COR-L47 (cell line): Measurements from ENCODE around the gene SLC13A3.

ENCODE experiments used
- DNase-seq: peaks from one replicate; lab custom pipeline; 2025; lab: John Stamatoyannopoulos, UW

The SLC13A3 gene

GRCh38 chr20:46575937-46576461, 75.3 kb downstream of the SLC13A3 start:
- DNase-seq = no peak

GRCh38 chr20:46575394-46575793, 75.9 kb downstream of the SLC13A3 start:
- DNase-seq = no peak

GRCh38 chr20:46573788-46574584, 77.3 kb downstream of the SLC13A3 start:
- DNase-seq = no peak

- no peak for DNase-seq
Measured at GRCh38 chr20:46573234-46573633, 78.0 kb downstream of the SLC13A3 start.

GRCh38 chr20:46572790-46573189, 78.5 kb downstream of the SLC13A3 start:
- DNase-seq = no peak

GRCh38 chr20:46572153-46572552, 79.1 kb downstream of the SLC13A3 start:
- DNase-seq = peak; percentile 44

GRCh38 chr20:46571418-46571817, 79.8 kb downstream of the SLC13A3 start:
- DNase-seq = no peak

- no peak for DNase-seq
Measured at GRCh38 chr20:46570956-46571355, 80.3 kb downstream of the SLC13A3 start.

GRCh38 chr20:46569961-46570360, 81.3 kb downstream of the SLC13A3 start:
- no peak for DNase-seq

GRCh38 chr20:46568570-46569129, 82.6 kb downstream of the SLC13A3 start:
- peak; percentile 97 for DNase-seq

GRCh38 chr20:46566125-46566524, 85.1 kb downstream of the SLC13A3 start:
- no peak for DNase-seq

GRCh38 chr20:46564241-46564957, 86.9 kb downstream of the SLC13A3 start:
- DNase-seq = no peak

GRCh38 chr20:46563860-46564221, 87.4 kb downstream of the SLC13A3 start:
- DNase-seq = no peak

- no peak for DNase-seq
Measured at GRCh38 chr20:46563170-46563859, 87.9 kb downstream of the SLC13A3 start.

GRCh38 chr20:46562373-46563169, 88.7 kb downstream of the SLC13A3 start:
- peak; percentile 56 for DNase-seq

GRCh38 chr20:46562009-46562372, 89.3 kb downstream of the SLC13A3 start:
- no peak for DNase-seq

GRCh38 chr20:46559685-46560440, 91.4 kb downstream of the SLC13A3 start:
- no peak for DNase-seq

- no peak for DNase-seq
Measured at GRCh38 chr20:46559001-46559400, 92.3 kb downstream of the SLC13A3 start.

- no peak for DNase-seq
Measured at GRCh38 chr20:46558511-46558959, 92.7 kb downstream of the SLC13A3 start.

GRCh38 chr20:46557231-46557956, 93.9 kb downstream of the SLC13A3 start:
- no peak for DNase-seq
